GM12875 (cell line): ENCODE measurements around the gene GBP7.

Experiments
- H3K4me3 ChIP-seq: one replicate; pipeline ENCODE4 v1.5.1; 2011; ENCODE audit warnings: low read depth, low read length, control low read depth
- CTCF ChIP-seq: IDR thresholded peaks from 2 replicates; pipeline ENCODE4 v1.5.1; 2011; ENCODE audit warnings: low read depth, mild to moderate bottlenecking, control low read depth, inconsistent platforms, low read length, moderate library complexity, borderline replicate concordance; ENCODE audit not compliant: insufficient read depth

The GBP7 gene

GRCh38 chr1:89104147-89104546 is 71.7 kb downstream of the GBP7 start:
- no peak overlapping the region for H3K4me3 ChIP-seq
- no peak for TF ChIP-seq CTCF

- TF ChIP-seq CTCF, result no peak
Measured at GRCh38 chr1:89102021-89102420, 73.8 kb downstream of the GBP7 start.

GRCh38 chr1:89100412-89100811 is 75.4 kb downstream of the GBP7 start:
- H3K4me3 ChIP-seq, result no peak overlapping the region
- no peak for TF ChIP-seq CTCF

More at GRCh38 chr1:89102021-89102420, 73.8 kb downstream of the GBP7 start:
- H3K4me3 ChIP-seq, result no peak overlapping the region

GRCh38 chr1:89098857-89099256 is 76.9 kb downstream of the GBP7 start:
- no peak overlapping the region for H3K4me3 ChIP-seq
- TF ChIP-seq CTCF, result no peak

GRCh38 chr1:89095737-89096136 is 80.1 kb downstream of the GBP7 start:
- TF ChIP-seq CTCF, result no peak
- no peak overlapping the region for H3K4me3 ChIP-seq

GRCh38 chr1:89089962-89090361 is 85.8 kb downstream of the GBP7 start:
- no peak for TF ChIP-seq CTCF

GRCh38 chr1:89088572-89088971 is 87.2 kb downstream of the GBP7 start:
- H3K4me3 ChIP-seq, result no peak overlapping the region
- TF ChIP-seq CTCF, result no peak

More at GRCh38 chr1:89089962-89090361, 85.8 kb downstream of the GBP7 start:
- H3K4me3 ChIP-seq, result no peak overlapping the region
